Measurements from ENCODE around the gene PSG3.
"Not testable (repeated sequence)": the region's sequence is repeated elsewhere in the genome, so short reads cannot be mapped to it uniquely, and the experiment has no call there.

Gene PSG3

GRCh38 chr19:42758667-42759066 lies 18.4 kb upstream of the PSG3 start:
- 0 out of 2 replicates have a peak, but pooled peaks have one; percentile 16 for TF ChIP-seq CTCF (IDR thresholded peaks at IDR 0.05; ENCODE audit: low read depth, low read length)

GRCh38 chr19:42752246-42752645 lies 12.0 kb upstream of the PSG3 start:
- H3K4me3 ChIP-seq (ENCODE audit: low read depth, low read length) = not testable (repeated sequence)

More at GRCh38 chr19:42758667-42759066, 18.4 kb upstream of the PSG3 start:
- not testable (repeated sequence) for H3K4me3 ChIP-seq (ENCODE audit: low read depth, low read length)

DNA sequence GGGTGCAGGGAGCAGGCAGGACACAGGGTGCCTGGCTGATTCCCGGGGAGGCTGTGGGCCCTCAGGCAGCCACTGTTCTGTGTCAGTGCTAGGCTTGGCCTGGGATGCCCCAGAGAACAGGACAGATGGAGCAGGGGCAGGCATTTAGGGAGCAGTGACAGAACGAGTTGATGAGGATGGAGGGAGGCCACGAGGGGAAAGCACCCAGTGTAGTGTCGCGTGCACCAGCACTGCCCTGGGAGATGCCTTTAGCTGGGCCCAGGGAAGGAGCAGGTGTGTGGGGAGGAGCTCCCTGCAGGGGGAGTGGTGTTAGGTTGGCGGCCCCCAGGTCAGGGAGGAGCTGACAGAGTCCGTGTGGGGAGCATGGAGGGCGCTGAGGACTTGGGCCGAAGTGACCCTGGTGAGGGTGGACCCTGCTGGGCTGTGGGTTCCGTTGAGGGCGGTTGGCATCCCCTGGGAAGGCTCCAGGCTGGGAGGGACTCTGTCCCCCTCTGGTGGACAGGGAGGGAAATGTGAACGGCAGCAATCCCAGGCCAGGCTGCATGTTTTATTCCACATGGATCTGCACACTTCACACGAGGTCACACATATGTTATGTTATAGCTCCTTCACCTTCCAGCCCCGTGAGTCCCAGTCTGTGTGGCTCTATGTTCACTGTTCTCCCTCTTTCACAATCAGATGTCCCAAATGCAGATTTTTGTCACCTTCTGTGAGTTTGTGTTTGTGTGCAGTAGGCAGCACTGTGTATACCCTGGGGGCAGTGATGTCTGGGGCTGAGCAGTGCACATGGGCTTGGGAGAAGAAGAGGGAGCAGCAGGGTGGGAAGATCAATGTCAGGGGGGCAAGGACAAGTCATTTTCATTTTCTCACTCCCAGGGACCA lies 1.7 kb upstream of the PSG3 start:
- H3K4me3 ChIP-seq (ENCODE audit: low read depth, low read length) = not testable (repeated sequence)
- peak; percentile 41 for TF ChIP-seq CTCF (IDR thresholded peaks at IDR 0.05; ENCODE audit: low read depth, low read length)

GRCh38 chr19:42737581-42738011 lies 2.7 kb downstream of the PSG3 start:
- H3K4me3 ChIP-seq (ENCODE audit: low read depth, low read length) = not testable (repeated sequence)

DNA sequence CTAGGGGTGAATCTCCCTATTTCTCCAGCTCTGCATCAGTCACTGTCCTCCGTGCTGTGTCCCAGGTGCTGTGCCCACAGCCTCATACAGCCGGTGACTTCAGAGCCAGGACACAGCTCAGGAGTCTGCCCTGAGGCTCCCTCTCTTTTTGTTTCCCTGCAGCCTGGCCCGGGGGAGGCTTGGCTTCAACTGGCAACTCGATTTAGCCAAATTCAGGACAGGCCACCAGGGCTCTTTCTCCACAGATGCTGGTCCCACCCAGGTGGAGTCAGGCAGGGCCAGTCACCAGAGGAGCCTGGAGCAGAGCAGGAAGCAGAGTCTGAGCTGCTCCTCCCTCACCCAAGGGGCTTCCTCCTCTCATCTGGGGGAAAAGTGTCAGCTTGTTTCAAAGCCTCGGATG lies 11.9 kb downstream of the PSG3 start:
- not testable (repeated sequence) for H3K4me3 ChIP-seq (ENCODE audit: low read depth, low read length)

- H3K4me3 ChIP-seq (ENCODE audit: low read depth, low read length) = not testable (repeated sequence)
These were observed 26.3 kb downstream of the PSG3 start for GRCh38 chr19:42714000-42714399.

DNA sequence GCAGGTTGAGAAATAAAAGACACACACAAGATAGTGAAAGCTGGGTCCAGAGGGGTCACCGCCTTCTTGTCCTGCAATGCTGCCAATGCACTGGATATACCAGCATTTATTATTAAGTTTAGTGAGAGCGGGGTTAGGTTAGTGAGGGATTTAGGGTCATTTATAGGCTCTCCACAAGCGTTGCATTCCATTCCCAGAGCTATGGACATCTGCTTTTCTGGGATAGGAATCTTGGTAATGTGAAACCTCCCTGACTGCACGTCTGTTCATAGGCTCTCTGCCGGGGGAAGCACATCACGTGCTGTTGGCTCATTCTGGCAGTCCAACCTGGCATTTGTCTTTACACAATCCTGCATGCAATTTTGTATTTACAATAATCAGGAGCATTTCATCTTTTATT lies 27.5 kb downstream of the PSG3 start:
- H3K4me3 ChIP-seq (ENCODE audit: low read depth, low read length) = not testable (repeated sequence)

- not testable (repeated sequence) for H3K4me3 ChIP-seq (ENCODE audit: low read depth, low read length)
These were observed 29.3 kb downstream of the PSG3 start for GRCh38 chr19:42710986-42711385.

- no peak for TF ChIP-seq CTCF (IDR thresholded peaks at IDR 0.05; ENCODE audit: low read depth, low read length)
- no peak overlapping the region for H3K4me3 ChIP-seq (ENCODE audit: low read depth, low read length)
These were observed 42.4 kb downstream of the PSG3 start for GRCh38 chr19:42697884-42698283.

GRCh38 chr19:42695811-42696503 lies 44.3 kb downstream of the PSG3 start:
- no peak overlapping the region for H3K4me3 ChIP-seq (ENCODE audit: low read depth, low read length)
- no peak for TF ChIP-seq CTCF (IDR thresholded peaks at IDR 0.05; ENCODE audit: low read depth, low read length)

All from WI38 (cell line).